Activated naive CD8-positive, alpha-beta T cell treated with anti-CD3 and anti-CD28 coated beads, Interleukin-2, amount 50 U/mL, for 16 hours (primary cell): Measurements from ENCODE around the gene KIAA1328.

Source experiments
- DNase-seq: peaks from one replicate; pipeline ENCODE4 v3.0.0-alpha.2; 2020; ENCODE audit warnings: low read depth, low spot score

Gene KIAA1328

GRCh38 chr18:37252854-37253393 is 424.0 kb downstream of the KIAA1328 start:
- no peak for DNase-seq

GRCh38 chr18:37253394-37254235 is 424.7 kb downstream of the KIAA1328 start:
- no peak for DNase-seq

- DNase-seq = no peak
These were observed 425.4 kb downstream of the KIAA1328 start for GRCh38 chr18:37254236-37254754.

GRCh38 chr18:37254973-37255372 is 426.0 kb downstream of the KIAA1328 start:
- no peak for DNase-seq

GRCh38 chr18:37258131-37258530 is 429.2 kb downstream of the KIAA1328 start:
- no peak for DNase-seq

- no peak for DNase-seq
These were observed 429.9 kb downstream of the KIAA1328 start for GRCh38 chr18:37258819-37259218.

GRCh38 chr18:37259711-37260110 is 430.8 kb downstream of the KIAA1328 start:
- no peak for DNase-seq

GRCh38 chr18:37260367-37261093 is 431.6 kb downstream of the KIAA1328 start:
- DNase-seq = no peak

- no peak for DNase-seq
These were observed 432.4 kb downstream of the KIAA1328 start for GRCh38 chr18:37261246-37261840.

GRCh38 chr18:37261988-37262387 is 433.1 kb downstream of the KIAA1328 start:
- DNase-seq = no peak

GRCh38 chr18:37264956-37265355 is 436.0 kb downstream of the KIAA1328 start:
- DNase-seq = no peak

GRCh38 chr18:37265382-37265781 is 436.5 kb downstream of the KIAA1328 start:
- DNase-seq = no peak

GRCh38 chr18:37266290-37266689 is 437.4 kb downstream of the KIAA1328 start:
- no peak for DNase-seq

GRCh38 chr18:37270038-37270665 is 441.2 kb downstream of the KIAA1328 start:
- DNase-seq = no peak

- DNase-seq = no peak
These were observed 441.7 kb downstream of the KIAA1328 start for GRCh38 chr18:37270666-37271052.

- DNase-seq = no peak
These were observed 443.3 kb downstream of the KIAA1328 start for GRCh38 chr18:37272226-37272625.

- DNase-seq = no peak
These were observed 443.9 kb downstream of the KIAA1328 start for GRCh38 chr18:37272841-37273240.

GRCh38 chr18:37274309-37275236 is 445.6 kb downstream of the KIAA1328 start:
- DNase-seq = no peak

GRCh38 chr18:37275237-37275741 is 446.4 kb downstream of the KIAA1328 start:
- DNase-seq = no peak
